ENCODE data around the gene URM1. TPM values are rescaled to one million over a fixed set of nuclear protein-coding genes. Genes with fewer than 3 reads are reported as not detected.

The URM1 gene
- total RNA-seq, 1 experiment from 2014 or later = 46.6 TPM

DNA sequence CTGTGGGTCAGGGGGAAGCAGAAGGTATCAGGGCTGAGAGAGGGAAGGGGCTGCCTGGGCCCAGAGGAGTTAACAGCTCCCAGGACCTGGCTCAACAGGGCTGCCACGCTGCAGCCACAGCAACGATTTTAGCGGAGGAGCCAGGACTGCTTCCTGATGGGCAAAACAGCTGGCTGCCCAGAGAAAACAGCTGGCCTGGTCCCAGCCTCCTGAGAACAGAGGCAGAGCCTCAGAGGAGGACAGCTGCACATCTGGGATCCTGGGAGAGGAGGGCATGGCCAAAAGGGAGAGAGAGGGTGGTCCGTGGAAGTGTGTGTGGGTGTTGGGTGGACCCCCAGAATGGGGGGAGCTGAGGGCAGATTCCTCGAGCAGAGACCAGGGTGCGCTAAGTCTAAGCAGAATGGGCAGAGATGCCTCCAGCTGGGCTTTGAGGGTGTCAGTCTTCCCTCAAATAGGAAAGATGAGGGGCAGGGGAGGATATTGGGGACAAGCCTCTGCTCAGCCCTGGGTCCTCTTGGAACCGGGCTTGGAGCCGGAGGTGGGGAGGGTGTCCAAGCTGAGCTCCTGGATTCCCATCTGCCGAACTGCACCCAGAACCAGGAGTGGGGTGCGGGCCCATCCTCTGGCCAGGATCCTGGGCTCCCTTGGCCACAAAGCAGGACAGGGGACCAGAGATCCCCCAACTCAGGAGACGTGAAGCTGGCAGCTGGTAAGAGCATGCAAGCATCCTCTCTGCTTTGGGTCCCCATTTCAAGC, 40.4 kb downstream of the URM1 start:
- H3K4me3 Mint-ChIP-seq = no peak overlapping the region
- H3K4me2 ChIP-seq (ENCODE audit: insufficient read depth, insufficient read length, low read length) = no peak overlapping the region
- H3K4me1 ChIP-seq (ENCODE audit: insufficient read depth, low read length) = peaks cover 3% of the 10 kb centered on the region
- H3T11ph ChIP-seq (ENCODE audit: low read length) = no peak overlapping the region
- no peak overlapping the region for H2BK15ac ChIP-seq (ENCODE audit: low read depth, low read length)
- no CpG with 5 or more reads among the region's 11 CpGs for WGBS (ENCODE audit: extremely low coverage, insufficient read length, low lambda C conversion rate)
- H3K79me1 ChIP-seq (ENCODE audit: insufficient read depth, low read depth, low read length, poor library complexity, severe bottlenecking) = no peaks in the 10 kb centered on the region
- no peak overlapping the region for H2BK20ac ChIP-seq (ENCODE audit: low read depth, low read length, poor library complexity, severe bottlenecking)
- H3K27me3 ChIP-seq (ENCODE audit: insufficient read depth, low read length) = peaks cover 42% of the 10 kb centered on the region; the same call in 1 of the 2 replicates
- no peak overlapping the region for H4K5ac ChIP-seq (ENCODE audit: insufficient read length, low read depth, low read length)
- H3K18ac ChIP-seq (ENCODE audit: insufficient read length, low read depth, low read length) = no peak overlapping the region
- H4K91ac ChIP-seq (ENCODE audit: insufficient read length, low read depth, low read length) = no peak overlapping the region
- peaks cover 0 to 6% of the 10 kb centered on the region in 2 experiments; a peak in 3 of 5 replicates for H3K9me3 Mint-ChIP-seq
- no peak overlapping the region for H3K56ac ChIP-seq (ENCODE audit: insufficient read length, low read depth, low read length)
- no peaks in the 10 kb centered on the region for H4K20me1 ChIP-seq (ENCODE audit: control insufficient read depth, insufficient read depth, insufficient read length)
- H3K36me3 Mint-ChIP-seq (ENCODE audit: insufficient read depth in 1 of 3, low read depth in 3 of 3) = no peaks in the 10 kb centered on the region
- H3K23ac ChIP-seq (ENCODE audit: insufficient read length, low read depth, low read length) = no peak overlapping the region
- H3K14ac ChIP-seq (ENCODE audit: insufficient read depth, low read length) = no peak overlapping the region
- H2BK12ac ChIP-seq (ENCODE audit: insufficient read length, low read depth, low read length) = no peak overlapping the region
- no peak overlapping the region for H2BK5ac ChIP-seq (ENCODE audit: insufficient read length, low read length)
- H3K27ac ChIP-seq (ENCODE audit: insufficient read length, low read depth, low read length) = no peak overlapping the region
- H2AK5ac ChIP-seq (ENCODE audit: insufficient read length, low read length) = no peak overlapping the region
- H3K23me2 ChIP-seq (ENCODE audit: insufficient read length, low read depth, low read length, poor library complexity, severe bottlenecking) = peaks cover 3% of the 10 kb centered on the region
- peaks cover 98% of the 10 kb centered on the region for H3K27me3 Mint-ChIP-seq (ENCODE audit: low read depth)
- DNase-seq = no peak
- no peak overlapping the region for H2AFZ ChIP-seq (ENCODE audit: low read length)
- no peak overlapping the region for H3K27ac Mint-ChIP-seq
- H3K9ac ChIP-seq (ENCODE audit: extremely low read depth, insufficient read length, low read length) = no peak overlapping the region
- no peaks in the 10 kb centered on the region for H3K9me3 ChIP-seq (ENCODE audit: control insufficient read depth, low read depth, low read length)
- H3K4me1 Mint-ChIP-seq = peaks cover 42 to 43% of the 10 kb centered on the region in 2 experiments
- H3K4ac ChIP-seq (ENCODE audit: low read depth, low read length) = no peak overlapping the region
- H2BK120ac ChIP-seq (ENCODE audit: low read depth, low read length, poor library complexity, severe bottlenecking) = no peak overlapping the region
- TF ChIP-seq, protein P1, sequence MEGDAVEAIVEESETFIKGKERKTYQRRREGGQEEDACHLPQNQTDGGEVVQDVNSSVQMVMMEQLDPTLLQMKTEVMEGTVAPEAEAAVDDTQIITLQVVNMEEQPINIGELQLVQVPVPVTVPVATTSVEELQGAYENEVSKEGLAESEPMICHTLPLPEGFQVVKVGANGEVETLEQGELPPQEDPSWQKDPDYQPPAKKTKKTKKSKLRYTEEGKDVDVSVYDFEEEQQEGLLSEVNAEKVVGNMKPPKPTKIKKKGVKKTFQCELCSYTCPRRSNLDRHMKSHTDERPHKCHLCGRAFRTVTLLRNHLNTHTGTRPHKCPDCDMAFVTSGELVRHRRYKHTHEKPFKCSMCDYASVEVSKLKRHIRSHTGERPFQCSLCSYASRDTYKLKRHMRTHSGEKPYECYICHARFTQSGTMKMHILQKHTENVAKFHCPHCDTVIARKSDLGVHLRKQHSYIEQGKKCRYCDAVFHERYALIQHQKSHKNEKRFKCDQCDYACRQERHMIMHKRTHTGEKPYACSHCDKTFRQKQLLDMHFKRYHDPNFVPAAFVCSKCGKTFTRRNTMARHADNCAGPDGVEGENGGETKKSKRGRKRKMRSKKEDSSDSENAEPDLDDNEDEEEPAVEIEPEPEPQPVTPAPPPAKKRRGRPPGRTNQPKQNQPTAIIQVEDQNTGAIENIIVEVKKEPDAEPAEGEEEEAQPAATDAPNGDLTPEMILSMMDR (conservative IDR thresholded peaks at IDR 0.05) = no peak
- no peak overlapping the region for H4K8ac ChIP-seq (replicated peaks; ENCODE audit: insufficient read length, low read depth, low read length)
- no peaks in the 10 kb centered on the region for H3K79me2 ChIP-seq (ENCODE audit: insufficient read depth, low read length)

All from H9 (cell line).